Gastroesophageal sphincter (tissue), 4 donors: ENCODE measurements around the gene TREML2. TPM values are rescaled to one million over a fixed set of nuclear protein-coding genes. Genes with fewer than 3 reads are reported as not detected.
A peak's percentile ranks its signal among the peaks of the same experiment; 100 is the strongest.

ENCODE experiments used
- ATAC-seq: fragments of 150-250 bp; one replicate; pipeline ENCODE4 v1.9.1; 2016; ENCODE audit warnings: mild to moderate bottlenecking, moderate library complexity
- H3K27ac ChIP-seq, 4 donors: fragments of 200-600 bp; sonication (generic) in 3 of 4; 1 replicate in 3 of 4; 2 replicates in 1 of 4; pipeline ENCODE4 v1.5.1; 2016 to 2019
- H3K27me3 ChIP-seq: fragments of 200-600 bp; sonication (generic); one replicate; pipeline ENCODE4 v1.5.1; 2019
- H3K36me3 ChIP-seq, 2 donors: fragments of 200-600 bp; sonication (generic); one replicate each; pipeline ENCODE4 v1.5.1; 2019; ENCODE audit warnings: control low read depth in 1 of 2
- H3K4me1 ChIP-seq, 3 donors: fragments of 200-600 bp; sonication (generic); 1 replicate in 2 of 3; 2 replicates in 1 of 3; pipeline ENCODE4 v1.5.1; 2016 to 2019; ENCODE audit warnings: control low read depth in 2 of 3
- H3K4me3 ChIP-seq, 2 donors: fragments of 200-600 bp; sonication (generic); one replicate each; pipeline ENCODE4 v1.5.1; 2019; ENCODE audit warnings: mild to moderate bottlenecking in 1 of 2, moderate library complexity in 1 of 2
- H3K9me3 ChIP-seq, 3 donors: fragments of 200-600 bp; sonication (generic); one replicate each; pipeline ENCODE4 v1.5.1; 2017 to 2019; ENCODE audit warnings: control low read depth in 2 of 3
- EP300 ChIP-seq: sonication (generic); formaldehyde crosslinking; IDR thresholded peaks from one replicate; pipeline ENCODE4 v1.6.1; 2017; ENCODE audit warnings: antibody characterized with exemption, mild to moderate bottlenecking
- POLR2A ChIP-seq, 2 donors: fragments of 450-650 bp; IDR thresholded peaks; one replicate each; pipeline ENCODE4 v1.6.1; 2017; ENCODE audit warnings: antibody characterized with exemption in 2 of 2, mild to moderate bottlenecking in 2 of 2, moderate library complexity in 1 of 2
- POLR2AphosphoS5 ChIP-seq: sonication (generic); formaldehyde crosslinking; IDR thresholded peaks from one replicate; pipeline ENCODE4 v1.6.1; 2017; ENCODE audit warnings: antibody characterized with exemption
- WGBS, 2 donors: methylation state at CpG; one replicate each; pipeline ENCODE4 v1.1.5; 2018; ENCODE audit warnings: low coverage in 1 of 2; 5-methylcytosine and 5-hydroxymethylcytosine counted together
- total RNA-seq, 4 donors: library from RNA; depleted of rRNA; stranded (reverse); fragments of >200 nt; gene quantifications; one replicate each; pipeline ENCODE4 v1.1.0, GENCODE V29; 2016
- TF ChIP-seq, protein P1 (sequence below), 4 experiments: fragments of 200-600 bp in 2 of 4; fragments of 450-650 bp in 2 of 4; sonication (generic) in 1 of 4; IDR thresholded peaks; one replicate each; pipeline ENCODE4 v1.5.1; 2017 to 2019; ENCODE audit warnings: antibody characterized with exemption in 4 of 4, mild to moderate bottlenecking in 2 of 4, moderate library complexity in 2 of 4

Gene TREML2
- total RNA-seq, 4 donors from 2014 or later: 0.27 TPM; not detected in 3

DNA sequence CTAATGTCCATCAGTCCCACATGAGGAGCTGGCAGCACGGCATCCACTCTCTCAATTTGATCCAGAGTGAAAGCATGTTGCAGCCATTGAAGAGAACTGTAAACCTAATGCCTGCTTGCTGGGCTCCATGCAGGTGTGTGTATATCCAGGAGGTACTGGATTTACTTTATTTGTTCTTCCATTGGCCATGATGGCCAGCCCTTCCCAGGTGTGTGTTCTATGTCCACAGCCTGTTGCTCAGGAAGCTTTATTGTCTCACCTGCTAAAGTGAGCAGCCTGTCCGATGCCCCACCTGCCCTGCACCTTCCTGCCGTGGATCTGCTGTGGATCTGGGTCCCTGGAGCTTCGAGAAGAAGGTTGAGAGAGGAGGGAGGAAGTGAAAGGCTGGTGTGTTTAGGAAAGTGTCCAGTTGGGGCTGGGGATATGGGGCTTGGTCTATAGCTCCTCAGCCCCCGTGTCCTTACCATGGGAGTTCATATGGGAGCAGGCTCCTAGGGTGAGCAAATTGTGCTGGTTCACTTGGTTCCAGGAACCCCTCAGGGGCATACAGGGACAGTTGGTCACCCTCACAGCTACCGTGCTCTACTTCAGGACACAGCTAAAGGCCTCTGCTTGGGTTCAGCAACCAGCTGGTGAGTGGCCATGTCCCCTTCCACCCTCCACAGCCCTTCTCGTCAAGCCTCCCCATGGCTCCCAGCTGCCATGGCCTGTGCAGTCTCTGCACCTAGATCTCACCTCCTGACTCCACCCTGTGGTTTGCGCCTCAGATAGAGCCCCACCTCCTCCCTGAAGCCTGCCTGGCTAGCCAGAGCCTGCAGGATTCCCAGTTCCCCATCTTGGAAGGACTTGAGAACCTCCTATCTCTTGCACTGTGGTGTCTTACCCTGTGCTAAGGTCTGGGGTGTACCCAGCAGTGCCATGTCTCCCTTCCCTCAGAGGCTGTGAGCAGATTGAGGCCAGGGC is 12.7 kb downstream of the TREML2 start:
- H3K27ac ChIP-seq: no peak overlapping the region
- H3K27me3 ChIP-seq: peaks cover 22% of the 10 kb centered on the region
- H3K4me3 ChIP-seq: no peak overlapping the region
- H3K9me3 ChIP-seq: peaks cover 0 to 15% (median 0%) of the 10 kb centered on the region in 3 donors
- WGBS, 2 donors: 83 to 86% methylated on average over 1 to 4 of the region's 8 CpGs
- no peak for ATAC-seq
- H3K4me1 ChIP-seq: no peaks in the 10 kb centered on the region
- no peaks in the 10 kb centered on the region for H3K36me3 ChIP-seq
- TF ChIP-seq, protein P1, sequence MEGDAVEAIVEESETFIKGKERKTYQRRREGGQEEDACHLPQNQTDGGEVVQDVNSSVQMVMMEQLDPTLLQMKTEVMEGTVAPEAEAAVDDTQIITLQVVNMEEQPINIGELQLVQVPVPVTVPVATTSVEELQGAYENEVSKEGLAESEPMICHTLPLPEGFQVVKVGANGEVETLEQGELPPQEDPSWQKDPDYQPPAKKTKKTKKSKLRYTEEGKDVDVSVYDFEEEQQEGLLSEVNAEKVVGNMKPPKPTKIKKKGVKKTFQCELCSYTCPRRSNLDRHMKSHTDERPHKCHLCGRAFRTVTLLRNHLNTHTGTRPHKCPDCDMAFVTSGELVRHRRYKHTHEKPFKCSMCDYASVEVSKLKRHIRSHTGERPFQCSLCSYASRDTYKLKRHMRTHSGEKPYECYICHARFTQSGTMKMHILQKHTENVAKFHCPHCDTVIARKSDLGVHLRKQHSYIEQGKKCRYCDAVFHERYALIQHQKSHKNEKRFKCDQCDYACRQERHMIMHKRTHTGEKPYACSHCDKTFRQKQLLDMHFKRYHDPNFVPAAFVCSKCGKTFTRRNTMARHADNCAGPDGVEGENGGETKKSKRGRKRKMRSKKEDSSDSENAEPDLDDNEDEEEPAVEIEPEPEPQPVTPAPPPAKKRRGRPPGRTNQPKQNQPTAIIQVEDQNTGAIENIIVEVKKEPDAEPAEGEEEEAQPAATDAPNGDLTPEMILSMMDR (IDR thresholded peaks at IDR 0.05): no peak
- TF ChIP-seq POLR2AphosphoS5 (no peak), EP300 (no peak), POLR2A (IDR thresholded peaks at IDR 0.05) (no peak)

GRCh38 chr6:41186031-41186562 is 14.9 kb downstream of the TREML2 start:
- peaks cover 0 to 15% (median 0%) of the 10 kb centered on the region in 3 donors for H3K9me3 ChIP-seq
- TF ChIP-seq, protein P1 (IDR thresholded peaks at IDR 0.05): no peak
- TF ChIP-seq POLR2AphosphoS5 (no peak), EP300 (no peak)
- no peak overlapping the region for H3K4me3 ChIP-seq
- H3K4me1 ChIP-seq: no peaks in the 10 kb centered on the region
- peaks cover 11% of the 10 kb centered on the region for H3K27me3 ChIP-seq
- H3K27ac ChIP-seq: no peak overlapping the region
- H3K36me3 ChIP-seq: no peaks in the 10 kb centered on the region
- ATAC-seq: no peak
- WGBS, 2 donors: 51% methylated on average over 3 of the region's 10 CpGs; no CpG with 5 or more reads in 1 of the 2 donors

- H3K27me3 ChIP-seq: peaks cover 18% of the 10 kb centered on the region
- H3K4me3 ChIP-seq: no peak overlapping the region
- no peaks in the 10 kb centered on the region for H3K4me1 ChIP-seq
- peaks cover 0 to 5% (median 0%) of the 10 kb centered on the region in 3 donors for H3K9me3 ChIP-seq
- 72 to 78% methylated on average over 4 to 5 of the region's 7 CpGs for WGBS, 2 donors
- no peaks in the 10 kb centered on the region for H3K36me3 ChIP-seq
- TF ChIP-seq POLR2AphosphoS5 (no peak), POLR2A (IDR thresholded peaks at IDR 0.05) (no peak), EP300 (no peak)
- TF ChIP-seq, protein P1 (IDR thresholded peaks at IDR 0.05): no peak
- ATAC-seq: no peak
- H3K27ac ChIP-seq: no peak overlapping the region
These were observed 16.2 kb downstream of the TREML2 start for GRCh38 chr6:41184761-41185160.

GRCh38 chr6:41182069-41183034 is 18.6 kb downstream of the TREML2 start:
- no peak overlapping the region for H3K27ac ChIP-seq
- peak; percentile 57 for ATAC-seq
- peaks cover 23% of the 10 kb centered on the region for H3K27me3 ChIP-seq
- TF ChIP-seq, protein P1 (IDR thresholded peaks at IDR 0.05): peak in 1 of 4 experiments; percentile 26
- TF ChIP-seq EP300: no peak
- H3K9me3 ChIP-seq: no peaks in the 10 kb centered on the region
- no peaks in the 10 kb centered on the region for H3K36me3 ChIP-seq
- 76 to 86% methylated on average over 2 to 3 of the region's 4 CpGs for WGBS, 2 donors
- H3K4me3 ChIP-seq: no peak overlapping the region
- no peaks in the 10 kb centered on the region for H3K4me1 ChIP-seq
